Activated B cell treated with CpG ODN at 0.5 μM for 24 hours (primary cell): ENCODE data around the gene UNC93B1. TPM values are rescaled to one million over a fixed set of nuclear protein-coding genes. Genes with fewer than 3 reads are reported as not detected.
"Not testable (repeated sequence)": the region's sequence is repeated elsewhere in the genome, so short reads cannot be mapped to it uniquely, and the experiment has no call there.

ENCODE experiments used
- ATAC-seq: fragments of 200-7000 bp; cut with Tn5 transposase; one replicate; pipeline ENCODE4 v1.10.0; 2021; ENCODE audit warnings: low read depth, mild to moderate bottlenecking, moderate library complexity
- CTCF ChIA-PET: fragments of 350-600 bp; sonication (Branson Sonifier 250); formaldehyde crosslinking; loops from one replicate; lab custom pipeline; 2021; ENCODE audit warnings: antibody characterized with exemption; lab: Charles Lee
- POLR2A ChIA-PET: fragments of 350-600 bp; sonication (Branson Sonifier 250); formaldehyde crosslinking; loops from one replicate; lab custom pipeline; 2021; ENCODE audit warnings: antibody characterized with exemption; lab: Charles Lee
- DNase-seq: peaks from one replicate; pipeline ENCODE4 v3.0.0; 2022
- H3K27ac Mint-ChIP-seq: one replicate; pipeline ENCODE4 v1.8.0; 2020; ENCODE audit warnings: mixed read lengths
- H3K27me3 Mint-ChIP-seq: one replicate; pipeline ENCODE4 v1.8.0; 2021; ENCODE audit warnings: mixed read lengths
- H3K36me3 Mint-ChIP-seq: one replicate; pipeline ENCODE4 v1.8.0; 2021; ENCODE audit warnings: low read depth, mixed read lengths
- H3K4me1 Mint-ChIP-seq: one replicate; pipeline ENCODE4 v1.8.0; 2021; ENCODE audit warnings: mixed read lengths
- H3K4me3 Mint-ChIP-seq: one replicate; pipeline ENCODE4 v1.8.0; 2020; ENCODE audit warnings: mild to moderate bottlenecking, mixed read lengths
- H3K9me3 Mint-ChIP-seq: one replicate; pipeline ENCODE4 v1.8.0; 2020; ENCODE audit warnings: mixed read lengths
- CTCF ChIP-seq: fragments of 200-600 bp; IDR thresholded peaks from one replicate; pipeline ENCODE4 v1.8.0; 2022; ENCODE audit warnings: antibody characterized with exemption, mild to moderate bottlenecking
- intact Hi-C: fragments of 100-400 bp; cut with micrococcal nuclease; formaldehyde crosslinking; loops from one replicate; pipeline ENCODE4 v1.15.1; 2024
- total RNA-seq: library from RNA; stranded (reverse); gene quantifications from 2 replicates; pipeline ENCODE4 v1.2.3, GENCODE V29; 2022

Gene UNC93B1
- total RNA-seq, 1 donor from 2014 or later: 133 TPM

GRCh38 chr11:67983951-67984350, 19.9 kb downstream of the UNC93B1 start:
- DNase-seq (peak; percentile 1), ATAC-seq (no peak)
- no peaks in the 10 kb centered on the region for H3K36me3 Mint-ChIP-seq
- ChIA-PET CTCF (no interaction called here), POLR2A (no interaction called here)
- peaks cover 3% of the 10 kb centered on the region for H3K27me3 Mint-ChIP-seq
- no peaks in the 10 kb centered on the region for H3K9me3 Mint-ChIP-seq
- no peak overlapping the region for H3K4me3 Mint-ChIP-seq
- intact Hi-C loops: no loop called here
- H3K27ac Mint-ChIP-seq: no peak overlapping the region
- no peak for TF ChIP-seq CTCF
- no peaks in the 10 kb centered on the region for H3K4me1 Mint-ChIP-seq

- H3K9me3 Mint-ChIP-seq, H3K27me3 Mint-ChIP-seq, CTCF ChIA-PET, ATAC-seq, DNase-seq, H3K4me1 Mint-ChIP-seq, H3K36me3 Mint-ChIP-seq, intact Hi-C loops, H3K4me3 Mint-ChIP-seq, H3K27ac Mint-ChIP-seq, POLR2A ChIA-PET: not testable (repeated sequence)
Measured at GRCh38 chr11:67982255-67982857, 21.5 kb downstream of the UNC93B1 start.

GRCh38 chr11:67981226-67981625, 22.7 kb downstream of the UNC93B1 start:
- POLR2A ChIA-PET, H3K27ac Mint-ChIP-seq, H3K36me3 Mint-ChIP-seq, H3K4me3 Mint-ChIP-seq, DNase-seq, H3K4me1 Mint-ChIP-seq, H3K9me3 Mint-ChIP-seq, CTCF ChIA-PET, intact Hi-C loops, ATAC-seq: not testable (repeated sequence)
- peaks cover 12% of the 10 kb centered on the region for H3K27me3 Mint-ChIP-seq

- ATAC-seq, H3K27ac Mint-ChIP-seq, POLR2A ChIA-PET, H3K4me1 Mint-ChIP-seq, intact Hi-C loops, CTCF ChIA-PET, H3K4me3 Mint-ChIP-seq, H3K9me3 Mint-ChIP-seq, H3K36me3 Mint-ChIP-seq: not testable (repeated sequence)
- H3K27me3 Mint-ChIP-seq: peaks cover 14% of the 10 kb centered on the region
- peak; percentile 3 for DNase-seq
Measured at GRCh38 chr11:67978766-67979418, 25.0 kb downstream of the UNC93B1 start.

GRCh38 chr11:67974746-67975145, 29.2 kb downstream of the UNC93B1 start:
- H3K9me3 Mint-ChIP-seq, H3K36me3 Mint-ChIP-seq, H3K4me1 Mint-ChIP-seq, CTCF ChIA-PET, H3K4me3 Mint-ChIP-seq, intact Hi-C loops, H3K27ac Mint-ChIP-seq, POLR2A ChIA-PET, ATAC-seq: not testable (repeated sequence)
- peaks cover 13% of the 10 kb centered on the region for H3K27me3 Mint-ChIP-seq
- DNase-seq: peak; percentile 9

- ATAC-seq, H3K4me1 Mint-ChIP-seq, H3K9me3 Mint-ChIP-seq, H3K4me3 Mint-ChIP-seq, H3K27ac Mint-ChIP-seq, POLR2A ChIA-PET, H3K27me3 Mint-ChIP-seq, DNase-seq, H3K36me3 Mint-ChIP-seq, CTCF ChIA-PET, intact Hi-C loops: not testable (repeated sequence)
Measured at GRCh38 chr11:67965830-67966348, 38.0 kb downstream of the UNC93B1 start.

- not testable (repeated sequence) for H3K27ac Mint-ChIP-seq
Measured at GRCh38 chr11:67964746-67965145, 39.2 kb downstream of the UNC93B1 start.

GRCh38 chr11:67963879-67964278, 40.0 kb downstream of the UNC93B1 start:
- H3K4me3 Mint-ChIP-seq, H3K4me1 Mint-ChIP-seq, H3K9me3 Mint-ChIP-seq, H3K36me3 Mint-ChIP-seq, CTCF ChIA-PET, POLR2A ChIA-PET, ATAC-seq, DNase-seq, H3K27ac Mint-ChIP-seq, intact Hi-C loops, H3K27me3 Mint-ChIP-seq: not testable (repeated sequence)

More at GRCh38 chr11:67964746-67965145, 39.2 kb downstream of the UNC93B1 start:
- H3K36me3 Mint-ChIP-seq, H3K4me1 Mint-ChIP-seq, H3K9me3 Mint-ChIP-seq, CTCF ChIA-PET, ATAC-seq, H3K4me3 Mint-ChIP-seq, H3K27me3 Mint-ChIP-seq, intact Hi-C loops, DNase-seq, POLR2A ChIA-PET: not testable (repeated sequence)

GRCh38 chr11:67963217-67963616, 40.7 kb downstream of the UNC93B1 start:
- CTCF ChIA-PET, H3K27me3 Mint-ChIP-seq, H3K27ac Mint-ChIP-seq, H3K4me1 Mint-ChIP-seq, ATAC-seq, intact Hi-C loops, H3K4me3 Mint-ChIP-seq, DNase-seq, H3K9me3 Mint-ChIP-seq, H3K36me3 Mint-ChIP-seq, POLR2A ChIA-PET: not testable (repeated sequence)

- H3K4me3 Mint-ChIP-seq: peak overlapping the region; percentile 53
- intact Hi-C loops, H3K4me1 Mint-ChIP-seq, DNase-seq, H3K9me3 Mint-ChIP-seq, POLR2A ChIA-PET, ATAC-seq, H3K36me3 Mint-ChIP-seq: not testable (repeated sequence)
- peaks cover 32% of the 10 kb centered on the region for H3K27me3 Mint-ChIP-seq
- peak overlapping the region; percentile 46 for H3K27ac Mint-ChIP-seq
- CTCF ChIA-PET: interaction anchor here (0.7 to 1.6 kb wide), 6 partner anchors 38 to 151 kb away, joined by 3 to 5 read pairs (median 4); partner anchors contain the start of gene NDUFS8
Measured at GRCh38 chr11:67956236-67956635, 47.7 kb downstream of the UNC93B1 start.

GRCh38 chr11:67955461-67956007, 48.4 kb downstream of the UNC93B1 start:
- H3K4me1 Mint-ChIP-seq, H3K9me3 Mint-ChIP-seq, intact Hi-C loops, H3K27ac Mint-ChIP-seq, H3K36me3 Mint-ChIP-seq: not testable (repeated sequence)
- CTCF ChIA-PET: interaction anchor here (1.1 to 1.6 kb wide), 5 partner anchors 39 to 150 kb away, joined by 3 to 5 read pairs (median 5); no protein-coding TSS in a partner anchor
- ATAC-seq (peak; percentile 69), DNase-seq (peak; percentile 86)
- POLR2A ChIA-PET: interaction anchor here (0.6 kb wide), 1 partner anchor 296 kb away, joined by 3 read pairs; no protein-coding TSS in a partner anchor
- Mint-ChIP-seq H3K27me3 (peaks cover 33% of the 10 kb centered on the region), H3K4me3 (peak overlapping the region; percentile 80)
